HG02970 (cell line): Measurements from ENCODE around the gene OR4D11.
"Not testable (repeated sequence)": the region's sequence is repeated elsewhere in the genome, so short reads cannot be mapped to it uniquely, and the experiment has no call there.

Experiments used
- ATAC-seq: cut with Tn5 transposase; IDR thresholded peaks from one replicate; pipeline ENCODE4 v1.9.1; 2021; ENCODE audit warnings: mild to moderate bottlenecking, moderate library complexity, moderate number of reproducible peaks; ENCODE audit not compliant: unreplicated experiment, low FRiP score

Gene OR4D11

DNA sequence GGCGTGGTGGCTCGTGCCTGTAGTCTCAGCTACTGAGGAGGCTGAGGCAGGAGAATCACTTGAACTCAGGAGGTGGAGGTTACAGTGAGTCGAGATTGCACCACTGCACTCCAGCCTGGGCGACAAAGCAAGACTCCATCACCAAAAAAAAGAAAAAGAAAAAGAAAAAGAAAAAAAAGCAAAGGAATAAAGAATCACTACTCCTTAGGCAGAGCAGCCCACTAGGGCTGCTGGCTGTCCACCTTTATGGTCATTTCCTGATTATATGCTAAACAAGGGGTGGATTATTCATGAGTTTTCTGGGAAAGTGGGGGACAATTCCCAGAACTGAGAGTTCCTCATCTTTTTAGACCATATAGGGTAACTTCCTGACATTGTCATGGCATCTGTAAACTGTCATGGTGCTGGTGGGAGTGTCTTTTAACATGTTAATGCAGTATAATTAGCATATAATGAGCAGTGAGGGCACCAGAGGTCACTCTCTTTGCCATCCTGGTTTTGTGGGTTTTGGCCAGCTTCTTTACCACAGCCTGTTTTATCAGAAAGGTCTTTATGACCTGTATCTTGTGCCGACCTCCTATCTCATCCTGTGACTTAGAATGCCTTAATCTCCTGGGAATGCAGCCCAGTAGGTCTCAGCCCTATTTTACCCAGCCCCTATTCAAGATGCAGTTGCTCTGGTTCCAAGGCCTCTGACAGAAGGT, 44.4 kb downstream of the OR4D11 start:
- not testable (repeated sequence) for ATAC-seq

DNA sequence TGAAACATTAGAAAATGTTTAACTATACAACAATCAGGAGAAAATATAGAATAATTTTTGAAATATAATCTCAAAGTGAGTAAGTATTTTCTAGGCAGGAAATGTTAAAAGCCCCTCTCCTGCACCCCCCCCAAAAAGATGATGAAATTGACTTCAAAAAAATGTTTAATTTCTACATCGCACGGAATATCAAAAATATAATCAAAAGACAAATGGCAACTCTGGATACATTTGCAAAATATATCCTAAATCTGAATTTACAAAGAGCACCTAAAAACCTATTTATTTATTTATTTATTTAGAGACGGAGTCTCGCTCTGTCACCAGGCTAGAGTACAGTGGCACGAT, 44.9 kb downstream of the OR4D11 start:
- no peak for ATAC-seq

DNA sequence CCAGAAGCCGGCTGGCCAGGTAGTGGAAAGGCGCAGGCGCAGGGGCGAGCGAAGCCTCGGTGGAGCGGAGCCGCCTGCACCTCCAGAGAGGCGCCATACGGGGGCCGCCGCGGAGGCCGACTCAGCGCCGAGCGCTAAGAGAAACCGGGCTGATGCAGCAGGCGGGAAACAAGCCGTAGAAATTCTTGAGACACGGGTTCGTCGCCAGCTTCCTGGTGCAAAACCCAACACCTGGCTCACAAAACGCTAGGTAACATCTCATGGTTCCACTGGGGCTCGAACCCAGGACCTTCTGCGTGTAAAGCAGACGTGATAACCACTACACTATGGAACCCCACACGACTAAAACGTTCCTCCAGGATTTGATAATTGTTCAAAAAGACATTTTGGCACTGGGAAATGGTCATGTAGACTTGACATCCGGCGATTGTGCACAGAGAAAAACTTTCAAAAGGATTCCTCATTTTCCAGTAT, 47.0 kb downstream of the OR4D11 start:
- peak; percentile 84 for ATAC-seq

DNA sequence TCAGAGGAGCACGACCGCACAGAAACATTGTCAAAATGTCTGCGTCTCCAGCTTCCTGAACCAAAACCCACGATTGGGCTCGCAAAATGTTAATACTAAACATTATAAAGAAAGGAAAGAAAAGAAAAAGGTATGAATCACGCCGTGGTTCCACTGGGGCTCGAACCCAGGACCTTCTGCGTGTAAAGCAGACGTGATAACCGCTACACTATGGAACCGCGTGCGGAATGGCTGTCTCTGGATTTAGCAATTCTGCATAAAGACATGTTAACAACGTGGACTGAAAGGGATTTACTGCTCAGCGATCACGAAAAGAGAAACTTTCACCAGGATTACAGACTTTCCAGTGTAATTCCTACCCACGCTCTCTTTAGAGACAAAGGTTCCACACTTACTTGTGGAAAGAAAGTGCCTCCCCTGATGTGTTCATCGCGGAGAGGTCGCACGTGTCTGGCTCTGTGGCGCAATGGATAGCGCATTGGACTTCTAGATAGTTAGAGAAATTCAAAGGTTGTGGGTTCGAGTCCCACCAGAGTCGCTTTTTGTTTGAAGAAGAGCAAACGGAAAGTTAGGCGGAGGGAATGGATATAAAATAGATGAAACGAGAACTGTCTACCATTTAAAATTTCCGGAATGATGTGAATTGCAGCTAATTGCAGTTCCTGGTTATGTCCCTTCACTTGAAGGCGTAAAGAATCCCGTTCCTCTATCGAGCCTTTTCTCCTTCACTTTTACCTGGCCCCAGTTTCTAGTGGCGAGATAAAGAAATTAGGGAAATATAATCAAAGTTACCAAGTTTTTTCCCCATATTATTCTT, 47.7 kb downstream of the OR4D11 start:
- ATAC-seq = peak; percentile 43

DNA sequence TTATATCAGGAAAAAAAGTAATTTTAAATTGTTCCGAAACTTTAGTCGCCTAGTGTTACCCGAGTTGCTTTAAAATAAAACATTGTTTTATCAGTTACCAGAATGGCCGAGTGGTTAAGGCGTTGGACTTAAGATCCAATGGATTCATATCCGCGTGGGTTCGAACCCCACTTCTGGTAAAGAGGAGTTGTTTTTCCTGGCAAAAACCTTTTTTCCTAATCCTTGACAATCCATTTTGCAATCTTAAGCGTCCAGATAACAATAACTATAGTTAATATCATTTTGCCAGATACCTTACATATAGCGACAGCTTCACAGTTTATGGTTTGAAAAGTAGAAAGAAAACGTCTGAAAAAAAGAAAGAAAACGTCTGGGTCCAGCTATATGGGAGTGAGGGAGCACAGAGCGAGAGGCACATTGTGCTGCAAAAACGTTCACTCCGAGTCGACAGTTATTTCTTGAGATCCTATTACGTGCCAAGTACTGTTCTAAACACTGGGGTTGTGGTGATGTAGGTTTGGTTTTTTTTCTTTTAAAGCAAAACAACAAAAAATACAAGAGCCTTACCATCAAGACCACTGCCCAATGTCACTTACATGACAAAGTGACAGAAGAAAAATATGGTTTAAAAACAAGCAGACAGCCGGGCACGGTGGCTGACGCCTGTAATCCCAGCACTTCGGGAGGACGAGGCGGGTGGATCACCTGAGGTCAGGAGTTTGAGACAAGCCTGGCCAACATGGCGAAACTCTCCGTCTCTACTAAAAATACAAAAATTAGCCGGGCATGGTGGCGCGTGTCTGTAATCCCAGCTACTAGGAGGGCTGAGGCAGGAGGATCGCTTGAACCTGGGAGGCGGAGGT, 48.5 kb downstream of the OR4D11 start:
- ATAC-seq = no peak

DNA sequence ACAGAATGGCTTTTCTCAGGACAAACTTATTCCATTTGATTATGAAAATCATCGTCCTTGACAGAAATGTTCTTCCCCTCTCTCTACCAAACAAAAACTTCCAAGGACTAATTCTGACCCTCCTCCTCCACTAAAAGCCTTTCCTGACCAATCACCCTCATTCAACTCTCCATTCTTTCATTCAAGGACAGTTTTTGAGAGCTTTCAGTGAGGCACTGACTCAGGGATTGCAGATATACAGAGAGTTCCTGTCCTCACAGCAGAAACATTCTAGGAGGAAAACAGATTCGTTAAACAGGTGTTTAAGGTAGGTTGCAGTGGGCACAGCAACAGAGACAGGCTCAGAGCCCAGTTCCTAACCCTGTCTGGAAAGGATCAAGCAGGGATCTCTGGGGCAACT, 49.5 kb downstream of the OR4D11 start:
- ATAC-seq = no peak

DNA sequence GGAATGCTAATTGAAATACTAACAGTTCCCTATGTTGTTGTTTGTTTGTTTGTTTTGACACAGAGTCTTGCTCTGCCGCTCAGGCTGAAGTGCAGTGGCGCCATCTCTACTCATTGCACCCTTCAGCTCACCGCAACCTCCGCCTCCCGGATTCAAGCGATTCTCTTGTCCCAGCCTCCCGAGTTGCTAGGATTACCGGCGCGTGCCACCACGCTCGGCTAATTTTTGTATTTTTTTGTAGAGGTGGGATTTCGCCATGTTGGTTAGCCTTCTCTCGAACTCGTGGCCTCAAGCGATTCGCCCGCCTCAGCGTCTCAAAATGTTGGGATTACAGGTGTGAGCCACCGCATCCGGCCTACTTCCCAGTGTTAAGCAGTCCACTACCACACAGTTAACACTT, 49.9 kb downstream of the OR4D11 start:
- no peak for ATAC-seq
